Measurements from ENCODE around the gene ATP8B4.
"Not testable (repeated sequence)": the region's sequence is repeated elsewhere in the genome, so short reads cannot be mapped to it uniquely, and the experiment has no call there.

ATP8B4 gene

DNA sequence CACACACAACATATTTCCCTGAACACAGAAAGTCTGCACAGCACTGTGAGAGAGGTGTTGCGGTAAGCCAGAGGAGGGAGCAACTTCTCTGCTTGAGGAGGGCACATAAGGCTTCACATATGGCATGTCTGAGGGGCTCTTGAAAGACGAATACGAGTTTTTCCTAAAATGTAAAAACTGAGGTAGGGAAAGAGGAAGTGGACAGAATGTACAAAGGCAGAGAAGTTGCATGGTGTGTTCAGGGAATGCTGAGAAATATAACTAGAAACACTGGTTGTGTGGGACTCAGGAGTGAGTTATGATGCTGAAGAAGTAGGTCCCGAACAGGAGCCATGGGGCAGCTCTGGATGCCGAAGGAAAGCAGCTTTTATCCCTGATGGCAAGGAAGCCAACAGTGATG lies 22.8 kb upstream of the ATP8B4 start:
- in situ Hi-C loops (cut with MboI; ENCODE audit: low sequenced_read_pairs), result no loop called here

DNA sequence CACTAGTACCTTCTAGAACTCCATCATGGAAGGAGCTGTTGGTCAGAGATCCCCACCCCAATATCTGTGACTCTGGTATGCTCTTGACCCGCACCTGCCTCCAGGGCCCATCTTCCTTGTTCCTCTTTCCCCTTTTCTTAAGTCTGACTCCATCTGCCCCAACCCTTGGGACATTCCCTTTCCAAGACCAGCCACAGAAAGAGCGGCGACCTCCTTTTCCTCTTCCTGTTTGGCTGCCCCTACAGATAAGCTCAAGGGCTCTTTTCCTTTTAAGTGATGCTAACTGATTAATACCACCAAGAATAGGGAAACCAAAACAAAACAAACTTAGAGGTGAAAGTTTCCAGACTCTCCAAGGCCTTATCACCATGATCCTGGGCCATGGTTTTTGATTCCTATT lies 21.9 kb upstream of the ATP8B4 start:
- in situ Hi-C loops (cut with MboI; ENCODE audit: low sequenced_read_pairs), result no loop called here

DNA sequence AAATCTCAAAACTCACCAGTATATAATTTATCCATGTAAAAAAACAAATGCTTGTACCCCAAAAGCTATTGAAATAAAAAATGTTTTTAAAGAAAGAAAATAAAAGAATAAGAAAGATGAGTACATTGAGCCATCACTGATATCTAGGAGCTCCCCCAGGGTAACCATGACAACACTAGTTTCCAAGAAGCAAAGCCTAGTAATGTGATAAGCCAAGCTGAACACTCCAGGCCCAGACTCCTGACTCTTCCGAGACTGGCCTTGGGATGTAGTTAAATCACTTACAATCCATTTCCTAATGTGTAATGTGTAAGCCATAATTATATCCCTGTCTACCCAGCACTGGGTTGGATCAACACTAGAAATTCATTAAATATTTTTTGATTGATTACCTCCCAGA lies 21.1 kb upstream of the ATP8B4 start:
- in situ Hi-C loops (cut with MboI; ENCODE audit: low sequenced_read_pairs), result no loop called here

GRCh38 chr15:50138391-50138790 lies 19.4 kb upstream of the ATP8B4 start:
- in situ Hi-C loops (cut with MboI; ENCODE audit: low sequenced_read_pairs), result no loop called here

- in situ Hi-C loops (cut with MboI; ENCODE audit: low sequenced_read_pairs), result no loop called here
Observed at GRCh38 chr15:50137893-50138292, 18.9 kb upstream of the ATP8B4 start.

DNA sequence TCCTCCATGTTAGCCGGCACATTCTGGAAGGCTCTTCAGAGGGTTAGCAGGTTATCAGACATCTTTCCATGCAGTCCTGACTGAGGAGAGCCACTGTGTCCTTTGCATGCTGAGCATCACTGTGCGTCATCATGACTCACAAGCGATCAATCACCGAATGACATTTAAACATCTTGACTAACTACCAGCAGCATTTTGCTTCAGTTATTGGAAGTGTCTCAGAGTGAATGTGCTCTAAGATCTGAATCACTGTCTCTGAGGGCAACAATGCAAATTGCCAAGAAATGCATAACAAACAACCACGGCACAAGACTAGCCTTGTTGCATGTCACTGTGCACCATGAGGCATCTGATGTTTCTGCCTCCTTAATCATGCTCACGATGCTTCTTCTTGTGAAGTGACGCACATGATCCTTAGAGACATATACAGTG lies 18.3 kb upstream of the ATP8B4 start:
- in situ Hi-C loops (cut with MboI; ENCODE audit: low sequenced_read_pairs), result no loop called here

DNA sequence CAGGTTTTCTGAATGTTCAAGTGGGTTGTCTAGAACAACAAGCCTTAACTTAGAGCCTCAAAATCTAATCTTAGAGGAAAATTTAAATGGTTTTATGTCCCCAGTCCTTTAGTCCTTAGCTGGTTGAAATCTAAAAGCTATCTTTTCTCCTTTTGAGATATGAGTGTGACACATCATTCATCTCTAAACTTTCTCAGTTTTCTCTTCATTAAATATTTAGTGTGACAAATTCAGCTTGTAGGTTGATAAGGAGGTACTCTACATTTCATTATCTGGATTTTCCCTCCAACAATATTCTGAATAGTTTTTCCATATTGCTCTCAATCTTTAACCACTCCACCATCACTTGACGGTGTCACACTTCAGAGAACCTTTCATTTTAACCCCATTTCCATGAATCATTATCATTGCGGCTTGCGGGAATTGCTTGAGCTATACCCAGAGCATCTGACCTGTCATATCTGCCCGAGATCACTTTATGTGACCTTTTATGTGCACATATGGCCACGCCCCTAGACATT lies 16.1 kb upstream of the ATP8B4 start:
- in situ Hi-C loops (cut with MboI; ENCODE audit: low sequenced_read_pairs), result no loop called here

- in situ Hi-C loops (cut with MboI; ENCODE audit: low sequenced_read_pairs), result no loop called here
Observed at GRCh38 chr15:50134524-50135024, 15.5 kb upstream of the ATP8B4 start.

DNA sequence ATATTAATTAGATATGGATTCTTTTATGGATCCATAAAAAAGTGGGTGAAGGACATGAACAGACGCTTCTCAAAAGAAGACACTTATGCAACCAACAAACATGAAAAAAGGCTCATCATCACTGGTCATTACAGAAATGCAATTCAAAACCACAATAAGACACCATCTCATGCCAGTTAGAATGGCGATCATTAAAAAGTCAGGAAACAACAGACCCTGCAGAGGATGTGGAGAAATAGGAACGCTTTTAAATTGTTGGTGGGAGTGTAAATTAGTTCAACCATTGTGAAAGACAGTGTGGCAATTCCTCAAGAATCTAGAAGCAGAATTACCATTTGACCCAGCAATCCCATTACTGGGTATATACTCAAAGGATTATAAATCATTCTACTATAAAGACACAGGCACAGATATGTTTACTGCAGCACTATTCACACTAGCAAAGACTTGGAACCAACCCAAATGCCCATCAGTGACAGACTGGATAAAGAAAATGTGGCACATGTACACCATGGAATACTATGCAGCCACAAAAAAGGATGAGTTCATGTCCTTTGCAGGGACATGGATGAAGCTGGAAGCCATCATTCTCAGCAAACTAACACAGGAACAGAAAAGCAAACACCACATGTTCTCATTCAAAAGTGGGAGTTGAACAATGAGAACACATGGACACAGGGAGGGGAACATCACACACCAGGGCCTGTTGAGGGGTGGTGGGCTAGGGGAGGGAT lies 13.4 kb upstream of the ATP8B4 start:
- in situ Hi-C loops (cut with MboI; ENCODE audit: low sequenced_read_pairs), result not testable (repeated sequence)

GRCh38 chr15:50131617-50132016 lies 12.6 kb upstream of the ATP8B4 start:
- in situ Hi-C loops (cut with MboI; ENCODE audit: low sequenced_read_pairs), result no loop called here

GRCh38 chr15:50128266-50128665 lies 9.2 kb upstream of the ATP8B4 start:
- in situ Hi-C loops (cut with MboI; ENCODE audit: low sequenced_read_pairs), result no loop called here

- in situ Hi-C loops (cut with MboI; ENCODE audit: low sequenced_read_pairs), result no loop called here
Observed at GRCh38 chr15:50127255-50127777, 8.3 kb upstream of the ATP8B4 start.

DNA sequence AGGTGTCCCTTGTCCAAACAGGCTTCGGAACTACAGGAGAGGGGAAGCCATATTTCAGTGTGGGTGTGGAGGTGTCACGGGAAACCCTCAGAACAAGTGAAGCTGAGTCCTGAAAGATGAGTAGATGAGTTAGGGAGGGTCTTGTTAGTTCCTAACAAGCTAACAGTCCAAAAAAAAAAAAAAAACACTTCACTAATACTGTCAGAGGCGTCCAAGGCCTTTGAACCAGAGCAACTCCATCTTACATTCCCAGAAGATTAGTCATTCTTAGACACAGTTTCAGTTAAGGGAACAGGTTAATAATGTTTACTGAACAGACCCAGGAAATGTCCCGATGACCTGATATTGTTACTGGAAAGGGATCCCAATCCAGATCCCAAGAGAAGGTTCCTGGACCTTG lies 7.0 kb upstream of the ATP8B4 start:
- in situ Hi-C loops (cut with MboI; ENCODE audit: low sequenced_read_pairs), result no loop called here

DNA sequence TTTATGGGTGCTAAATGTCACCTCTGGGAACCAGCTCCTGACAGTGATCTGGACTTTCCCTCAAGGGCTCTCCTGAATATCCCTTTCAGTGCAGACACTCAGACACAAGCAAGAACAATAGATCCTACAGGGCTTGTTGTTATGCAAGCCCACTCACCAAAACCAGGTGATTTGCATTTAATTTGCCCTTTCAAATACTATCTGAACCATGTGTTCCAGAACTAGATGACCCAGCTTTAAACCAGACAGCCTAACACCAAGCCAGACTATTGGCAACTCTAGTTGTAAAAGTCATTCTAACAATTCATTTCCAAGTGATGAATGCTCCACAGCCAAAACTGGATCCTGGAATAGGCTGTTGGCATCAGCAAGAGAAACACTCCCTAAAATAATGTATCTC lies 5.6 kb upstream of the ATP8B4 start:
- in situ Hi-C loops (cut with MboI; ENCODE audit: low sequenced_read_pairs), result no loop called here

DNA sequence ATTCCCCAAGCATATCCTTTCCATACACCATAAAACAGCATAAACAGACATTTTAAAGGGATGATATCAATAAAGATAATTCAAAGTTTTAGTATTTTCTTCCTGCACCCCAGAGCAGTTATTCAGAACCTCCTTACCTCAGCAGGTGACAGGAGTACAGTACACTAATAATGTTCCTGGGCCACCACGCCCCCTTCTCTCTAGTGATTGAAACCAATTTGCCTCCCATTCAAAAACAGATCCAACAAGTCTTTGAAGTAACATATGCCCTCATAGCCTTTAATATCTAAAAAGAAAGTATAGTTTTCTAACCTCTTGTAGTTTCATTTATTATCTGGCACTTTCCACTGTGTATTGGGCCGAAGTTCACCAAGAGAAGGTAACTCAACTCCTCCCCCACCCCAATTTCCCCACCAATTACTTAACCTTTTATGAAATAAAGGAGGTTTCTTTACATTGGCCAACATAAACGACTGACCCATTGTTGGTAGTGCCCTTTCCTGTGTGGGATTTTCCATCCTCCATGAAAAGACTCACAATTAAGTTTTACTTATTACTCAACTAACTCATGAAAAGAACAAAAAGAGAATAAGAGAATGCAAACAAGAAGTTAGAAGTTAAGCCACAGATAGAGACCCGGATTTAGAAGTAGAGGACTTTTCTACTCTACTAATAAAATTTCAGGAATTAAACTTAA lies 5.0 kb upstream of the ATP8B4 start:
- in situ Hi-C loops (cut with MboI; ENCODE audit: low sequenced_read_pairs), result no loop called here

DNA sequence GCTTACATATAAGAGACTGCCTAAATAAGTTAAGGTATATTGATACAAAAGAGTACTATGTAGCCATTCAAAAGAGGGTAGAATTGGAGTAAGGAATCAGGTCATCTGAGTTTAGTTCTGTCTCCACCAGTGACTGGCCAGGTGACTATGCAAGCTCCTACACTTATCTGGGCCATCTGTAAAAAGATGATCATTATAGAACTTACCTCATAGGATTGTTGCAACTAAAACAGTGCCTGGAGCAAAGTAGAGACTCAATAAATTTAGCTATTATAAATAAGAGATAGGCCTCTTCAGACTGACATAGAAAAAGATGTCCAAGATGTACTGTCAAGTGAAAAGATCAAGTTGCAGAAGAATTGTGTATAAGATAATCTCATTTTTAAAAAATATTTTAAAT lies 1.7 kb upstream of the ATP8B4 start:
- in situ Hi-C loops (cut with MboI; ENCODE audit: low sequenced_read_pairs), result no loop called here

DNA sequence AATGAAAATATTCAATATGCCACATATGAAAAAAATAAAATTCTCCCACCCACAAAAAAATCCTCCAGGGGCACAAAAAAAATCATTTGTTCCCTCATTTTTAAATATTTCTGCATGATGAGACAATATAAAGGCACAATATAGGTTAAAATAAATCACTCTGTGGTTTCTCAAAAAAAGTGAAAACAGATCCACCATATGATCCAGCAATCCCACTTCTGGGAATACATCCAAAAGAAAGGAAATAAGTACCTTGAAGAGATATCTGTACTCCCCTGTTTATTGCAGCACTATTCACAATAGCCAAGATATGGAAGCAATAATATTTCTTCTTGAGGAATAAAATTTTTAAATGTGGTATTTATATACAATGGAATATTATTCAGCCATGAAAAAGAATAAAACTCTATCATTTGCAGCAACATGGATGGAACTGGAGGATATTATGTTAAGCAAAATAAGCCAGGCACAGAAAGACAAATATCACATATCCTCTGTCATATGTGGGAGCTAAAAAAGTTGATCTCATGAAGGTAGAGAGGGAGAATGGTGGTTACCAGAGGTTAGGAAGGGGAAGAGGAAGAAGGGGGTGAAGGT lies 1.5 kb downstream of the ATP8B4 start:
- in situ Hi-C loops (cut with MboI; ENCODE audit: low sequenced_read_pairs), result no loop called here

DNA sequence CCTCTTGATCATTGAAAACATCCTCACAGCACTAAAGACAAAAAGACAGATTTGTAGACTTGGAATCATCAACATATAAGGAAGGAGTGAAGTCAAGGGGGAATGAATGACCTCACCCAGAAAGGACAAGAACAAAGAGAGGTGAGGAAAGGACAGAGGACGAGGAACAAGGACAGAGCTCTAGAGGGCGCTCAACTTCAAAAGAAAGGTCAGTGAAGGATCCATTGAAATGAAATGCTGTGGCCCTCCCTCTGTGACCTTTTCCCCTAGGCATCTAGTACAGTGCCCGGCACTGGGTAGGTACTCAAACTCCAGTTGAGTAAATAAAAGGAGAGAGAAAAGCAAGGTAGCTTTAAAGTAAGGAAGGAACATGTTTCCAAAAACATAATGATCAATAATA lies 2.6 kb downstream of the ATP8B4 start:
- in situ Hi-C loops (cut with MboI; ENCODE audit: low sequenced_read_pairs), result no loop called here

GRCh38 chr15:50113992-50114780 lies 4.8 kb downstream of the ATP8B4 start:
- in situ Hi-C loops (cut with MboI; ENCODE audit: low sequenced_read_pairs), result no loop called here

- in situ Hi-C loops (cut with MboI; ENCODE audit: low sequenced_read_pairs), result no loop called here
Observed at GRCh38 chr15:50113187-50113505, 5.9 kb downstream of the ATP8B4 start.
